ENCODE results near the gene OXER1.
"Not testable (repeated sequence)": the region's sequence is repeated elsewhere in the genome, so short reads cannot be mapped to it uniquely, and the experiment has no call there.

Gene OXER1

GRCh38 chr2:42742740-42743658 lies 20.9 kb downstream of the OXER1 start:
- Histone ChIP-seq H3K4me3 (no peak overlapping the region), H3K9ac (ENCODE audit: insufficient read length) (no peak overlapping the region), H3K27ac (no peak overlapping the region), H3K36me3 (ENCODE audit: insufficient read depth, low read length) (peaks cover 11% of the 10 kb centered on the region; the same call in 1 of the 2 replicates), H3K9me3 (ENCODE audit: low read depth, low read length) (no peaks in the 10 kb centered on the region)
- TF ChIP-seq POLR2AphosphoS5 (IDR thresholded peaks at IDR 0.05; ENCODE audit: borderline replicate concordance, low read depth, low read length) (no peak), FOXP2 (optimal IDR thresholded peaks at IDR 0.05; ENCODE audit: control extremely low read depth, extremely low read length, insufficient read depth) (no peak), EZH2 (IDR thresholded peaks at IDR 0.05) (no peak)
- DNase-seq (ENCODE audit: low read depth, low spot score): no peak

- no peak overlapping the region for H3K9ac ChIP-seq (ENCODE audit: insufficient read length)
- DNase-seq (ENCODE audit: low read depth, low spot score): no peak
- H3K36me3 ChIP-seq (ENCODE audit: insufficient read depth, low read length): peaks cover 22% of the 10 kb centered on the region
- no peaks in the 10 kb centered on the region for H3K9me3 ChIP-seq (ENCODE audit: low read depth, low read length)
- no peak overlapping the region for H3K4me3 ChIP-seq
- H3K27ac ChIP-seq: no peak overlapping the region
- TF ChIP-seq POLR2AphosphoS5 (IDR thresholded peaks at IDR 0.05; ENCODE audit: borderline replicate concordance, low read depth, low read length) (no peak), FOXP2 (optimal IDR thresholded peaks at IDR 0.05; ENCODE audit: control extremely low read depth, extremely low read length, insufficient read depth) (no peak), EZH2 (IDR thresholded peaks at IDR 0.05) (no peak)
These were observed 22.8 kb downstream of the OXER1 start for GRCh38 chr2:42741140-42741539.

- Histone ChIP-seq H3K27ac (no peak overlapping the region), H3K9me3 (ENCODE audit: low read depth, low read length) (0 out of 2 replicates have a peak, but pooled peaks cover 3% of the 10 kb centered on the region), H3K9ac (ENCODE audit: insufficient read length) (no peak overlapping the region), H3K4me3 (no peak overlapping the region), H3K36me3 (ENCODE audit: insufficient read depth, low read length) (peaks cover 30% of the 10 kb centered on the region)
- DNase-seq (ENCODE audit: low read depth, low spot score): no peak
- TF ChIP-seq EZH2 (IDR thresholded peaks at IDR 0.05) (no peak), POLR2AphosphoS5 (IDR thresholded peaks at IDR 0.05; ENCODE audit: borderline replicate concordance, low read depth, low read length) (no peak), FOXP2 (optimal IDR thresholded peaks at IDR 0.05; ENCODE audit: control extremely low read depth, extremely low read length, insufficient read depth) (no peak)
These were observed 27.2 kb downstream of the OXER1 start for GRCh38 chr2:42736598-42737322.

- Histone ChIP-seq H3K9me3 (ENCODE audit: low read depth, low read length) (0 out of 2 replicates have a peak, but pooled peaks cover 6% of the 10 kb centered on the region), H3K4me3 (no peak overlapping the region), H3K9ac (ENCODE audit: insufficient read length) (no peak overlapping the region), H3K27ac (no peak overlapping the region), H3K36me3 (ENCODE audit: insufficient read depth, low read length) (peaks cover 25% of the 10 kb centered on the region)
- DNase-seq (ENCODE audit: low read depth, low spot score): no peak
- TF ChIP-seq EZH2 (IDR thresholded peaks at IDR 0.05): no peak
- TF ChIP-seq FOXP2 (optimal IDR thresholded peaks at IDR 0.05; ENCODE audit: control extremely low read depth, extremely low read length, insufficient read depth): no peak
- no peak for TF ChIP-seq POLR2AphosphoS5 (IDR thresholded peaks at IDR 0.05; ENCODE audit: borderline replicate concordance, low read depth, low read length)
These were observed 30.1 kb downstream of the OXER1 start for GRCh38 chr2:42733852-42734251.

- H3K36me3 ChIP-seq (ENCODE audit: insufficient read depth, low read length): peaks cover 20% of the 10 kb centered on the region; the same call in 1 of the 2 replicates
- not testable (repeated sequence) for H3K27ac ChIP-seq; DNase-seq (ENCODE audit: low read depth, low spot score); H3K4me3 ChIP-seq; H3K9ac ChIP-seq (ENCODE audit: insufficient read length); H3K9me3 ChIP-seq (ENCODE audit: low read depth, low read length)
These were observed 32.6 kb downstream of the OXER1 start for GRCh38 chr2:42731316-42731715.

- no peak for DNase-seq (ENCODE audit: low read depth, low spot score)
- H3K9ac ChIP-seq (ENCODE audit: insufficient read length): no peak overlapping the region
- TF ChIP-seq FOXP2 (optimal IDR thresholded peaks at IDR 0.05; ENCODE audit: control extremely low read depth, extremely low read length, insufficient read depth) (no peak), EZH2 (IDR thresholded peaks at IDR 0.05) (no peak), POLR2AphosphoS5 (IDR thresholded peaks at IDR 0.05; ENCODE audit: borderline replicate concordance, low read depth, low read length) (no peak)
- H3K4me3 ChIP-seq: no peak overlapping the region
- H3K9me3 ChIP-seq (ENCODE audit: low read depth, low read length): 0 out of 2 replicates have a peak, but pooled peaks cover 2% of the 10 kb centered on the region
- H3K27ac ChIP-seq: no peak overlapping the region
- peaks cover 10% of the 10 kb centered on the region; the same call in 1 of the 2 replicates for H3K36me3 ChIP-seq (ENCODE audit: insufficient read depth, low read length)
These were observed 37.3 kb downstream of the OXER1 start for GRCh38 chr2:42726680-42727079.

GRCh38 chr2:42725657-42726056 lies 38.3 kb downstream of the OXER1 start:
- no peak for DNase-seq (ENCODE audit: low read depth, low spot score)
- TF ChIP-seq EZH2 (IDR thresholded peaks at IDR 0.05) (no peak), FOXP2 (optimal IDR thresholded peaks at IDR 0.05; ENCODE audit: control extremely low read depth, extremely low read length, insufficient read depth) (no peak), POLR2AphosphoS5 (IDR thresholded peaks at IDR 0.05; ENCODE audit: borderline replicate concordance, low read depth, low read length) (no peak)
- Histone ChIP-seq H3K4me3 (no peak overlapping the region), H3K27ac (no peak overlapping the region), H3K36me3 (ENCODE audit: insufficient read depth, low read length) (peaks cover 10% of the 10 kb centered on the region; the same call in 1 of the 2 replicates), H3K9ac (ENCODE audit: insufficient read length) (no peak overlapping the region), H3K9me3 (ENCODE audit: low read depth, low read length) (0 out of 2 replicates have a peak, but pooled peaks cover 2% of the 10 kb centered on the region)

- Histone ChIP-seq H3K27ac (no peak overlapping the region), H3K9me3 (ENCODE audit: low read depth, low read length) (0 out of 2 replicates have a peak, but pooled peaks cover 2% of the 10 kb centered on the region), H3K36me3 (ENCODE audit: insufficient read depth, low read length) (peaks cover 10% of the 10 kb centered on the region; the same call in 1 of the 2 replicates), H3K9ac (ENCODE audit: insufficient read length) (no peak overlapping the region), H3K4me3 (no peak overlapping the region)
- TF ChIP-seq EZH2 (IDR thresholded peaks at IDR 0.05): no peak
- TF ChIP-seq FOXP2 (optimal IDR thresholded peaks at IDR 0.05; ENCODE audit: control extremely low read depth, extremely low read length, insufficient read depth): no peak
- TF ChIP-seq POLR2AphosphoS5 (IDR thresholded peaks at IDR 0.05; ENCODE audit: borderline replicate concordance, low read depth, low read length): no peak
- no peak for DNase-seq (ENCODE audit: low read depth, low spot score)
These were observed 39.0 kb downstream of the OXER1 start for GRCh38 chr2:42724886-42725285.

All from SK-N-MC (cell line).